IMR-90 (cell line): Measurements from ENCODE around the gene MYLK4.

Experiments used
- BHLHE40 ChIP-seq: fragments of 150-350 bp; IDR thresholded peaks from 2 replicates; pipeline ENCODE4 v1.6.1; 2016; ENCODE audit warnings: mild to moderate bottlenecking, low read depth, low read length
- CHD1 ChIP-seq: IDR thresholded peaks from 2 replicates; pipeline ENCODE4 v1.6.1; 2012; ENCODE audit warnings: low read depth, low read length, improper control_type of control experiment
- CTCF ChIP-seq: conservative IDR thresholded peaks from 2 replicates; pipeline ENCODE4 v1.5.1; 2012; ENCODE audit warnings: mild to moderate bottlenecking, low read depth, low read length, improper control_type of control experiment
- ELK1 ChIP-seq: fragments of 150-350 bp; IDR thresholded peaks from 2 replicates; pipeline ENCODE4 v1.6.1; 2016; ENCODE audit warnings: low read depth, mild to moderate bottlenecking, low read length, moderate library complexity, borderline replicate concordance
- MAFK ChIP-seq: IDR thresholded peaks from 2 replicates; pipeline ENCODE4 v1.6.1; 2012; ENCODE audit warnings: low read depth, low read length, improper control_type of control experiment
- POLR2A ChIP-seq: IDR thresholded peaks from 2 replicates; pipeline ENCODE4 v1.6.1; 2012; ENCODE audit warnings: mild to moderate bottlenecking, low read depth, low read length
- RAD21 ChIP-seq: IDR thresholded peaks from 2 replicates; pipeline ENCODE4 v1.6.1; 2012; ENCODE audit warnings: low read length, improper control_type of control experiment
- SMC3 ChIP-seq: fragments of 150-350 bp; IDR thresholded peaks from 2 replicates; pipeline ENCODE4 v1.6.1; 2016; ENCODE audit warnings: low read depth, mild to moderate bottlenecking, antibody characterized with exemption, low read length, moderate library complexity

GRCh38 chr6:2713473-2714110, 37.1 kb downstream of the MYLK4 start:
- TF ChIP-seq CTCF: no peak
- TF ChIP-seq ELK1: no peak
- TF ChIP-seq BHLHE40: no peak
- no peak for TF ChIP-seq CHD1
- no peak for TF ChIP-seq SMC3
- no peak for TF ChIP-seq POLR2A
- TF ChIP-seq MAFK: no peak
- no peak for TF ChIP-seq RAD21
